Large intestine (tissue), 3 donors: ENCODE measurements around the gene TMEM25. TPM values are rescaled to one million over a fixed set of nuclear protein-coding genes. Genes with fewer than 3 reads are reported as not detected.

Experiments used
- DNase-seq, 2 donors: peaks; one replicate each; pipeline versions ENCODE4 v3.0.0 to v3.0.0-alpha.2; 2013
- H3K27ac ChIP-seq: one replicate; pipeline ENCODE4 v1.5.1; 2013; ENCODE audit warnings: low read length
- H3K27me3 ChIP-seq: 2 replicates; pipeline ENCODE4 v1.6.1; 2013; ENCODE audit warnings: low read length; ENCODE audit not compliant: control insufficient read depth, insufficient read depth
- H3K36me3 ChIP-seq: 2 replicates; pipeline ENCODE4 v1.6.1; 2013; ENCODE audit warnings: low read length; ENCODE audit not compliant: control insufficient read depth, insufficient read depth
- H3K4me1 ChIP-seq: one replicate; pipeline ENCODE4 v1.6.1; 2013; ENCODE audit warnings: low read length; ENCODE audit not compliant: control insufficient read depth, insufficient read depth
- H3K4me3 ChIP-seq: one replicate; pipeline ENCODE4 v1.5.1; 2013; ENCODE audit warnings: low read length
- H3K9me3 ChIP-seq: one replicate; pipeline ENCODE4 v1.6.1; 2013; ENCODE audit warnings: mild to moderate bottlenecking, low read depth, low read length, moderate library complexity; ENCODE audit not compliant: control insufficient read depth
- WGBS: methylation state at CpG from one replicate; pipeline ENCODE4 v1.1.5; 2013; ENCODE audit warnings: low lambda C conversion rate; ENCODE audit not compliant: insufficient coverage; 5-methylcytosine and 5-hydroxymethylcytosine counted together
- polyA plus RNA-seq: library from polyadenylated mRNA; unstranded; fragments of 120-200 nt; gene quantifications from one replicate; pipeline ENCODE4 v1.2.1, GENCODE V29; 2013

The TMEM25 gene
- polyA plus RNA-seq, 1 donor = 57.8 TPM

DNA sequence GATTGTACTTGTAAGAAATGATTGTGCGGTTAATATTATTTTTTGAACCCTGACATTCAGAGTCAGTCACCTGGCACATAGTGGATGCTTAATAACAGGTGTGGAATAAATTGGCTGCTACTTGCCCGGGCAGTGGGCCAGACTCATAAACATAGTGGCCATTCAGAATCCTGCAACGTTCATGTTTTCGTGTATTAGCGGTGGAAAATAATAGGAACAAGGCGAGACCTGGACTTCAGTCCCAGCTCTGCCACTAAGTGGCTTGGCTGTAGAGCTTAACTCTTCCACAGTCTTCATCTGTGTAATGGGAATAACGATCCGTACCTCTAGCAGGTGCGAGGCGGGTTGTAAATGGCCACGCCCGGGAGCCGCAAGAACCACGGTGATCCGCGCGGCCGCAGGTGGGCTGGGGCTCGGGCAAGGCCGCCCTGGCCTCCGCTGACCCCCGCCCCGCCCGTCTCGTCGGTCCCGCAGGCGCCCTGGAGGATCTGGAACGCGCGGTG lies 761 bp upstream of the TMEM25 start:
- peaks cover 48% of the 10 kb centered on the region for H3K4me1 ChIP-seq
- peak in 1 of 2 donors; percentile 40 for DNase-seq
- no CpG with 5 or more reads among the region's 31 CpGs for WGBS

DNA sequence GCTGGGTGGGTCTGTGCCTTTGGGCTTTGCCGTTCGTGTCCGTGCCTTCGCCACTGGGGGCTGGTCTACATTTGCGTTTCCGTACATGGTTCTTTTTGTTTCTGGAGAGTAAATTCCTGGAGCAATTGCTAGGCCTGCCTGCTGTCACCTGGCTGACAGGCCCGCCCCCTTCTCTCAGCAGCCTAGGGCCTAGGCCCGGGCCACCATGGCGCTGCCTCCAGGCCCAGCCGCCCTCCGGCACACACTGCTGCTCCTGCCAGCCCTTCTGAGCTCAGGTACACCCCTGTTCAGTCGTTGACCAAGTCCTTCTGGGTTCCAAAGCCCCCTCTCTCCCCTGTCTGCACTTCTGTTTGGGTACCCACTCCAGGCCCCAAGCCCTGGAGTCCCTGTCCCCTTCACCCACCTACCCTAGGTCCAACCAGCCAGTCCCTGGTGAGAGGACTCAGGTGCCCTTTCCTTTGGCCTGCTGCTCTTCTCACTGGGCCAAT lies 649 bp downstream of the TMEM25 start:
- H3K4me3 ChIP-seq = peak overlapping the region; percentile 72
- no peaks in the 10 kb centered on the region for H3K27me3 ChIP-seq
- DNase-seq = peak in 1 of 2 donors; percentile 37
- H3K27ac ChIP-seq = peak overlapping the region; percentile 78
- H3K36me3 ChIP-seq = peaks cover 15% of the 10 kb centered on the region
- WGBS = no CpG with 5 or more reads among the region's 12 CpGs
- no peaks in the 10 kb centered on the region for H3K9me3 ChIP-seq
- H3K4me1 ChIP-seq = peaks cover 48% of the 10 kb centered on the region

More for the DNA sequence above, 761 bp upstream of the TMEM25 start:
- peak overlapping the region; percentile 72 for H3K4me3 ChIP-seq
- no peaks in the 10 kb centered on the region for H3K9me3 ChIP-seq
- peaks cover 12% of the 10 kb centered on the region for H3K36me3 ChIP-seq
- H3K27ac ChIP-seq = peak overlapping the region; percentile 14
- H3K27me3 ChIP-seq = no peaks in the 10 kb centered on the region

DNA sequence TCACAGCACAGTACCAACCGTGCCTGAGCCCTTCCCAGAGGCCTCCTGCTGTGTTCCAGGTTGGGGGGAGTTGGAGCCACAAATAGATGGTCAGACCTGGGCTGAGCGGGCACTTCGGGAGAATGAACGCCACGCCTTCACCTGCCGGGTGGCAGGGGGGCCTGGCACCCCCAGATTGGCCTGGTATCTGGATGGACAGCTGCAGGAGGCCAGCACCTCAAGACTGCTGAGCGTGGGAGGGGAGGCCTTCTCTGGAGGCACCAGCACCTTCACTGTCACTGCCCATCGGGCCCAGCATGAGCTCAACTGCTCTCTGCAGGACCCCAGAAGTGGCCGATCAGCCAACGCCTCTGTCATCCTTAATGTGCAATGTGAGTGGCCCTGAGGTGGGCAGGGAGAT lies 1.1 kb downstream of the TMEM25 start:
- WGBS = no CpG with 5 or more reads among the region's 10 CpGs
- DNase-seq = no peak
- Histone ChIP-seq H3K4me3 (peak overlapping the region; percentile 72), H3K27ac (peak overlapping the region; percentile 78), H3K27me3 (no peaks in the 10 kb centered on the region), H3K36me3 (peaks cover 13% of the 10 kb centered on the region), H3K9me3 (no peaks in the 10 kb centered on the region), H3K4me1 (peaks cover 47% of the 10 kb centered on the region)

DNA sequence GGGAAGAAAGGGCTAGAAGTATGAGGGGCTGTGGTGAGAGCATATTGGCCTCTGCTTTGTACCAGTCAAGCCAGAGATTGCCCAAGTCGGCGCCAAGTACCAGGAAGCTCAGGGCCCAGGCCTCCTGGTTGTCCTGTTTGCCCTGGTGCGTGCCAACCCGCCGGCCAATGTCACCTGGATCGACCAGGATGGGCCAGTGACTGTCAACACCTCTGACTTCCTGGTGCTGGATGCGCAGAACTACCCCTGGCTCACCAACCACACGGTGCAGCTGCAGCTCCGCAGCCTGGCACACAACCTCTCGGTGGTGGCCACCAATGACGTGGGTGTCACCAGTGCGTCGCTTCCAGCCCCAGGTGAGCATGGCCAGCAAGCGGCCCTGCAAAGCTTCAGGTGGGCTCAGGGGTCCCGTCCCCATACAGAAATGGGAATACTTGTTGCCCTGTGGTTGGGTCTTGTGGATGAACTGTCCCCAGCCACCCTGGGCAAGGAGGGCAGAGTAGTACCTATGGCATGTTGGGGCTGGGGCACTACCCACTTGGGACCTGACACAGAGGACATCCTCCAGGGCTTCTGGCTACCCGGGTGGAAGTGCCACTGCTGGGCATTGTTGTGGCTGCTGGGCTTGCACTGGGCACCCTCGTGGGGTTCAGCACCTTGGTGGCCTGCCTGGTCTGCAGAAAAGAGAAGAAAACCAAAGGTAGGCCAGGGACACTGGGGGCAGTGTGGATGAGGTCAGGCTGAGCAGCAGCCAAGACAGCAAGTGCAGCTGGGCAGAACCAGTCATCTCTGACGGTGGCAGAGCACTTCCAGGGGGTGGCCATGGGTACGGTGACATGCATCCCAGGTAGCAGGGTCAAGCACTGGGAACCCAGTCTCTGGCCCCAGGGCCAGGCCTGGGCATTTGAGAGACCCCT lies 2.1 kb downstream of the TMEM25 start:
- no peaks in the 10 kb centered on the region for H3K9me3 ChIP-seq
- peaks cover 13% of the 10 kb centered on the region for H3K36me3 ChIP-seq
- WGBS = no CpG with 5 or more reads among the region's 19 CpGs
- H3K4me3 ChIP-seq = no peak overlapping the region
- peak in 1 of 2 donors; percentile 25 for DNase-seq
- H3K4me1 ChIP-seq = peaks cover 49% of the 10 kb centered on the region
- no peaks in the 10 kb centered on the region for H3K27me3 ChIP-seq
- peak overlapping the region; percentile 90 for H3K27ac ChIP-seq

DNA sequence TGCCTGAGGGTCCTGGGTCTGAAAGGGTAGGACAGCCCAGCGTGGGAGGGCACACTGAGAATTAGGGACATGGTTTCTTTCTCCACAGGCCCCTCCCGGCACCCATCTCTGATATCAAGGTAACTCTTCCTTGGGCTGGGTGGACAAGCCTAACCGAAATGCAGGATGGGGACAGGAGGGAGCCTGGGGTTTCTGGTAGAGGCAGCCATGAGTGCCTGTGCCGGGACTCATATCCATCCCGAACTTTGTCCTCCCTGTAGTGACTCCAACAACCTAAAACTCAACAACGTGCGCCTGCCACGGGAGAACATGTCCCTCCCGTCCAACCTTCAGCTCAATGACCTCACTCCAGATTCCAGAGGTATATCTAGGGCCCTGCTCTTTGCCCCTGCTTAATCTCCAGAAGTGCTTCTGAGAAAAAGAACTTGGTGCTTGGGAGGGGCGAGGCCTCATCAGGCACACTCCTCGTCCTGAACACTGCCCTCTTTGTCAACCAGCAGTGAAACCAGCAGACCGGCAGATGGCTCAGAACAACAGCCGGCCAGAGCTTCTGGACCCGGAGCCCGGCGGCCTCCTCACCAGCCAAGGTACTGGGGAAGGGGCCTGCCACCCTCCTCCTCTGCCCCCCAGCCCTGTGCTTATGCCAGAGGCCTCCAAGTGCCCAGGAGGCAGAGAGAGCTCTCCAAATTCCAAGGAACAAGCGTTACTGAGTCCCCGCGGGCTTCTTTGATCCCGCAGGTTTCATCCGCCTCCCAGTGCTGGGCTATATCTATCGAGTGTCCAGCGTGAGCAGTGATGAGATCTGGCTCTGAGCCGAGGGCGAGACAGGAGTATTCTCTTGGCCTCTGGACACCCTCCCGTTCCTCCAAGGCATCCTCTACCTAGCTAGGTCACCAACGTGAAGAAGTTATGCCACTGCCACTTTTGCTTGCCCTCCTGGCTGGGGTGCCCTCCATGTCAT lies 3.1 kb downstream of the TMEM25 start:
- Histone ChIP-seq H3K36me3 (peaks cover 13% of the 10 kb centered on the region), H3K27ac (peak overlapping the region; percentile 90), H3K4me3 (peak overlapping the region; percentile 30), H3K27me3 (no peaks in the 10 kb centered on the region), H3K9me3 (no peaks in the 10 kb centered on the region), H3K4me1 (peaks cover 49% of the 10 kb centered on the region)
- no CpG with 5 or more reads among the region's 27 CpGs for WGBS
- DNase-seq = peak; percentile 94 to 97

DNA sequence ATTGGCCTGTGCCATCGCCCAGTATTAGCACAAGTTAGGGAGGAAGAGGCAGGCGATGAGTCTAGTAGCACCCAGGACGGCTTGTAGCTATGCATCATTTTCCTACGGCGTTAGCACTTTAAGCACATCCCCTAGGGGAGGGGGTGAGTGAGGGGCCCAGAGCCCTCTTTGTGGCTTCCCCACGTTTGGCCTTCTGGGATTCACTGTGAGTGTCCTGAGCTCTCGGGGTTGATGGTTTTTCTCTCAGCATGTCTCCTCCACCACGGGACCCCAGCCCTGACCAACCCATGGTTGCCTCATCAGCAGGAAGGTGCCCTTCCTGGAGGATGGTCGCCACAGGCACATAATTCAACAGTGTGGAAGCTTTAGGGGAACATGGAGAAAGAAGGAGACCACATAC lies 4.3 kb downstream of the TMEM25 start:
- Histone ChIP-seq H3K4me1 (peaks cover 38% of the 10 kb centered on the region), H3K9me3 (no peaks in the 10 kb centered on the region), H3K27me3 (no peaks in the 10 kb centered on the region), H3K4me3 (no peak overlapping the region), H3K36me3 (peaks cover 13% of the 10 kb centered on the region), H3K27ac (peak overlapping the region; percentile 90)
- no peak for DNase-seq
- WGBS = no CpG with 5 or more reads among the region's 9 CpGs

DNA sequence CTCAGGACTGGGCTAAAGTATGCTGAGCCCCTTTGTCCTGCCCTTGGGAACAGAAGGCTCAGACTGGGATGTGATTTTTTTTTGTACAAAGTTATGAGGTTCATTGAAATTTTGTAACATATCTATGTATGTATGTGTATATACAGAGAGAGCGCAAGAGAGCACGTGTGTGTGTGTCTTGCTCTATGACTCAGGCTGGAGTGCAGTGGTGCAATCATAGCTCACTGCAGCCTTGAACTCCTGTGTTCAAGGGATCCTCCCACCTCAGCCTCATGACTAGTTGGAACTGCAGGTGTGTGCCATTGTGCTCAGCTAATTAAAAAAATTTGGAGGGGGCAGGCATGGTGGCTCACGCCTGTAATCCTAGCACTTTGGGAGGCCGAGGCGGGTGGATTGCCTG lies 5.7 kb downstream of the TMEM25 start:
- H3K27ac ChIP-seq = peak overlapping the region; percentile 52
- H3K9me3 ChIP-seq = no peaks in the 10 kb centered on the region
- no peak overlapping the region for H3K4me3 ChIP-seq
- H3K36me3 ChIP-seq = peaks cover 16% of the 10 kb centered on the region
- no CpG with 5 or more reads among the region's 5 CpGs for WGBS
- peaks cover 36% of the 10 kb centered on the region for H3K4me1 ChIP-seq
- H3K27me3 ChIP-seq = no peaks in the 10 kb centered on the region
- peak; percentile 48 to 67 for DNase-seq

DNA sequence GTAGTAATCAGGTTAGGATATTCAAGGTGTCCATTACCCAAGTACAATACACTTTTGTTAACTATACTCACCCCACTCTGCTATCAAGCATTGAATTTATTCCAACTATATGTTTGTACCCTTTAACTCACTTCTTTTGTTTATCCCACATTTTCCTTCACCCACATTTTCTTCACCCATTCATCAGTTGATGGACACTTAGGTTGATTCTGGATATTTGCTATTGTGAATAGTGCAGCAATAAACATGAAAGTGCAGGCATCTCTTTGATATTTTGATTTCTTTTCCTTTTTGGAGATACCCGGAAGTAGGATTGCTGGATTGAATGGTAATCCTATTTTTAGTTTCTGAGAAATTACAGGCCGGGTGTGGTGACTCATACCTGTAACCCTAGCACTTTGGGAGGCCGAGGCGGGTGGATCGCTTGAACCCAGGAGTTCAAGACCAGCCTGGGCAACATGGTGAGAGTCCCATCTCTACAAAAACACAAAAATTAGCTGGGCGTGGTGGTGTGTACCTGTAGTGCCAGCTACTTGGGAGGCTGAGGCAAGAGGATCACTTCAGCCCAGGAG lies 6.5 kb downstream of the TMEM25 start:
- H3K27ac ChIP-seq = no peak overlapping the region
- no peak for DNase-seq
- no peak overlapping the region for H3K4me3 ChIP-seq
- H3K27me3 ChIP-seq = no peaks in the 10 kb centered on the region
- H3K36me3 ChIP-seq = peaks cover 18% of the 10 kb centered on the region
- 100% methylated on average over 1 of the region's 6 CpGs for WGBS
- H3K9me3 ChIP-seq = no peaks in the 10 kb centered on the region
- H3K4me1 ChIP-seq = peaks cover 29% of the 10 kb centered on the region

DNA sequence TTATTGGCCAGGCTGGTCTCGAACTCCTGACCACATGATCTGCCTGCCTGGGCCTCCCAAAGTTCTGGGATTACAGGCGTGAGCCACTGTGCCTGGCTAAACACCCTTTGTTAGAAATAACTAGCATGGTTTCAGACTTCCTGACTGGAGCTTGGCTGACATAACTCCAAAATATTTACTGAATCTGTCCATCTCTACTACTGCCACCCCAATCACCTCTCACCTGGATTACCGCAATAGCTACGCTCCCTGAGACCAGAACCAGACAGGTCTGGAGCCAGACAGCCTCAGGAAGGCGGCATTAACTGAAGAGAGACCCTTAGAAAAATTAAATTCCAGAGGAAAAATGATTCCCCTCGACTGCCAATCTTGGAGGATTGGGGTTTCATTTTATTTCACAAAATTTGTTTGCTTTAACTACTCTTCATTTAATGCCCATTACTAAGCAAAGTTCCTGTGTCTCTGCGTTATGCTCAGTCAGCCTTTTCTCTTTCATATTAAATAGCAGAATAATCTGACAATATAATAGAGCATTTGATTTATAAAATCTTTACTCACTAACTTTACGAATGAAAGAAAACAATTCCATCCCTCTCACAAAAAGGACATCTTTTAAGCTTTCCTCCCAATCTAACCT lies 13.1 kb downstream of the TMEM25 start:
- DNase-seq = no peak

More for the DNA sequence above, 13.1 kb downstream of the TMEM25 start:
- Histone ChIP-seq H3K9me3 (no peaks in the 10 kb centered on the region), H3K36me3 (peaks cover 29% of the 10 kb centered on the region), H3K4me3 (no peak overlapping the region), H3K27ac (no peak overlapping the region), H3K4me1 (no peaks in the 10 kb centered on the region), H3K27me3 (no peaks in the 10 kb centered on the region)
- WGBS = 100% methylated on average over 2 of the region's 8 CpGs
